Aorta (tissue), 5 donors: ENCODE results near the gene ALOX15B. TPM values are rescaled to one million over a fixed set of nuclear protein-coding genes. Genes with fewer than 3 reads are reported as not detected.

Experiments
- ATAC-seq: fragments of 200-7000 bp; cut with Tn5 transposase; one replicate; pipeline ENCODE4 v1.9.1; 2022; ENCODE audit warnings: moderate library complexity; ENCODE audit not compliant: low FRiP score
- DNase-seq, 2 donors: peaks; one replicate each; pipeline ENCODE4 v3.0.0-alpha.2; 2020
- H3K27ac ChIP-seq, 2 donors: one replicate each; pipeline ENCODE4 v1.5.1; 2013; ENCODE audit warnings: low read length in 2 of 2, mild to moderate bottlenecking in 2 of 2, moderate library complexity in 2 of 2, control low read depth in 1 of 2, inconsistent platforms in 1 of 2, low read depth in 1 of 2
- H3K27me3 ChIP-seq, 2 donors: one replicate each; pipeline ENCODE4 v1.6.1; 2013; ENCODE audit warnings: control low read depth in 1 of 2, low read length in 1 of 2, mild to moderate bottlenecking in 1 of 2, moderate library complexity in 1 of 2; ENCODE audit not compliant: insufficient read depth in 2 of 2, control insufficient read depth in 1 of 2
- H3K36me3 ChIP-seq, 2 donors: one replicate each; pipeline ENCODE4 v1.6.1; 2013; ENCODE audit warnings: control low read depth in 1 of 2, low read length in 1 of 2, mild to moderate bottlenecking in 1 of 2; ENCODE audit not compliant: insufficient read depth in 2 of 2, control insufficient read depth in 1 of 2
- H3K4me1 ChIP-seq, 2 donors: one replicate each; pipeline ENCODE4 v1.6.1; 2013; ENCODE audit warnings: low read length in 2 of 2, control low read depth in 1 of 2, mild to moderate bottlenecking in 1 of 2, moderate library complexity in 1 of 2; ENCODE audit not compliant: insufficient read depth in 2 of 2, control insufficient read depth in 1 of 2
- H3K4me3 ChIP-seq, 2 donors: one replicate each; pipeline ENCODE4 v1.5.1; 2013; ENCODE audit warnings: low read length in 2 of 2, control low read depth in 1 of 2, mild to moderate bottlenecking in 1 of 2
- H3K9me3 ChIP-seq: one replicate; pipeline ENCODE4 v1.6.1; 2013; ENCODE audit warnings: mild to moderate bottlenecking, low read length; ENCODE audit not compliant: control insufficient read depth
- WGBS, 2 donors: extraction: QIAGEN DNeasy Blood & Tissue Kit; methylation state at CpG; one replicate each; pipeline ENCODE4 v1.1.7; 2013; 5-methylcytosine and 5-hydroxymethylcytosine counted together
- intact Hi-C, 2 donors: fragments of 100-400 bp; cut with DNase I; formaldehyde crosslinking; loops; one replicate each; pipeline versions ENCODE4 v1.14.2 to v1.15.0; 2022
- polyA plus RNA-seq, 2 donors: library from polyadenylated mRNA; stranded (reverse); fragments of 200-250 nt; gene quantifications; one replicate each; pipeline ENCODE4 v1.2.3, GENCODE V29; 2013
- total RNA-seq, 2 donors: library from RNA; stranded (reverse); fragmentation: NEBNext Ultra II Directional; extraction: Animal tissue kit (Norgen Biotek cat#: 25700); gene quantifications; one replicate each; pipeline ENCODE4 v1.2.1, GENCODE V29; 2021
- donor health status: healthy with polysubstance abuse.
- donor health status: Bipolar disorder and iron deficiency.
- donor health status: DM: no; HTN: no; CAD: no.
- donor health status: DM: no; HTN: no; CAD: no.
- donor health status: DM: yes; HTN: yes; CAD: no.

Gene ALOX15B
- total and polyA plus RNA-seq, 4 donors: 0.15 to 2.0 (median 0.65) TPM

GRCh38 chr17:8002721-8003593 is 35.9 kb upstream of the ALOX15B start:
- H3K4me3 ChIP-seq: no peak overlapping the region
- H3K36me3 ChIP-seq: no peaks in the 10 kb centered on the region
- intact Hi-C loops: no loop called here
- H3K9me3 ChIP-seq: no peaks in the 10 kb centered on the region
- no peak for ATAC-seq
- H3K27me3 ChIP-seq: no peaks in the 10 kb centered on the region
- 3 to 4% methylated on average over 62 to 92 of the region's 92 CpGs for WGBS, 2 donors
- DNase-seq: no peak
- no peak overlapping the region for H3K27ac ChIP-seq
- H3K4me1 ChIP-seq: no peaks in the 10 kb centered on the region

GRCh38 chr17:8003594-8004181 is 35.2 kb upstream of the ALOX15B start:
- DNase-seq (no peak), ATAC-seq (no peak)
- intact Hi-C loops: no loop called here
- no peak overlapping the region for H3K27ac ChIP-seq
- H3K36me3 ChIP-seq: no peaks in the 10 kb centered on the region
- H3K4me3 ChIP-seq: no peak overlapping the region
- no peaks in the 10 kb centered on the region for H3K9me3 ChIP-seq
- WGBS, 2 donors: 45 to 52% methylated on average over 33 to 44 of the region's 44 CpGs
- H3K27me3 ChIP-seq: no peaks in the 10 kb centered on the region
- no peaks in the 10 kb centered on the region for H3K4me1 ChIP-seq

GRCh38 chr17:8004899-8005298 is 34.0 kb upstream of the ALOX15B start:
- WGBS, 2 donors: 85 to 87% methylated on average over 6 of the region's 6 CpGs
- H3K9me3 ChIP-seq: no peaks in the 10 kb centered on the region
- no peaks in the 10 kb centered on the region for H3K36me3 ChIP-seq
- ATAC-seq (no peak), DNase-seq (no peak)
- no peak overlapping the region for H3K27ac ChIP-seq
- H3K4me1 ChIP-seq: no peaks in the 10 kb centered on the region
- H3K4me3 ChIP-seq: no peak overlapping the region
- no peaks in the 10 kb centered on the region for H3K27me3 ChIP-seq
- intact Hi-C loops: no loop called here

- Histone ChIP-seq H3K4me1 (no peaks in the 10 kb centered on the region), H3K27ac (no peak overlapping the region), H3K4me3 (no peak overlapping the region), H3K36me3 (no peaks in the 10 kb centered on the region), H3K27me3 (no peaks in the 10 kb centered on the region), H3K9me3 (no peaks in the 10 kb centered on the region)
- no peak for ATAC-seq
- 88 to 93% methylated on average over 1 of the region's 1 CpG for WGBS, 2 donors
- intact Hi-C loops: no loop called here
- DNase-seq: no peak
Measured at GRCh38 chr17:8005357-8005756, 33.5 kb upstream of the ALOX15B start.

- ATAC-seq: no peak
- no peaks in the 10 kb centered on the region for H3K27me3 ChIP-seq
Measured at GRCh38 chr17:8005967-8006730, 32.7 kb upstream of the ALOX15B start.

GRCh38 chr17:8006836-8007680 is 31.8 kb upstream of the ALOX15B start:
- 74 to 77% methylated on average over 14 of the region's 14 CpGs for WGBS, 2 donors
- Histone ChIP-seq H3K36me3 (no peaks in the 10 kb centered on the region), H3K4me1 (no peaks in the 10 kb centered on the region), H3K27ac (no peak overlapping the region), H3K4me3 (no peak overlapping the region), H3K9me3 (no peaks in the 10 kb centered on the region), H3K27me3 (no peaks in the 10 kb centered on the region)
- DNase-seq (no peak), ATAC-seq (no peak)
- intact Hi-C loops: no loop called here

More at GRCh38 chr17:8005967-8006730, 32.7 kb upstream of the ALOX15B start:
- H3K27ac ChIP-seq: no peak overlapping the region
- no peaks in the 10 kb centered on the region for H3K36me3 ChIP-seq
- intact Hi-C loops: no loop called here
- H3K4me1 ChIP-seq: no peaks in the 10 kb centered on the region
- no peak for DNase-seq
- 94% methylated on average over 30 of the region's 30 CpGs for WGBS, 2 donors
- H3K9me3 ChIP-seq: no peaks in the 10 kb centered on the region
- H3K4me3 ChIP-seq: no peak overlapping the region

- Histone ChIP-seq H3K9me3 (no peaks in the 10 kb centered on the region), H3K27ac (no peak overlapping the region), H3K27me3 (no peaks in the 10 kb centered on the region), H3K4me3 (no peak overlapping the region), H3K36me3 (no peaks in the 10 kb centered on the region), H3K4me1 (no peaks in the 10 kb centered on the region)
- intact Hi-C loops: no loop called here
- WGBS, 2 donors: 95 to 96% methylated on average over 5 of the region's 5 CpGs
- DNase-seq (no peak), ATAC-seq (no peak)
Measured at GRCh38 chr17:8007836-8008235, 31.0 kb upstream of the ALOX15B start.

- WGBS, 2 donors: 86 to 87% methylated on average over 15 of the region's 15 CpGs
- ATAC-seq (no peak), DNase-seq (no peak)
- Histone ChIP-seq H3K9me3 (no peaks in the 10 kb centered on the region), H3K27me3 (no peaks in the 10 kb centered on the region), H3K4me1 (no peaks in the 10 kb centered on the region), H3K36me3 (no peaks in the 10 kb centered on the region), H3K27ac (no peak overlapping the region), H3K4me3 (no peak overlapping the region)
- intact Hi-C loops: no loop called here
Measured at GRCh38 chr17:8012045-8012580, 26.7 kb upstream of the ALOX15B start.
